NCI-H2196 treated with DMSO at 0.1 percent for 48 hours (cell line): ENCODE measurements around the gene FAM163B.

Experiments
- DNase-seq: peaks from one replicate; lab custom pipeline; 2025; ENCODE audit not compliant: unreplicated experiment; lab: John Stamatoyannopoulos, UW

FAM163B gene

DNA sequence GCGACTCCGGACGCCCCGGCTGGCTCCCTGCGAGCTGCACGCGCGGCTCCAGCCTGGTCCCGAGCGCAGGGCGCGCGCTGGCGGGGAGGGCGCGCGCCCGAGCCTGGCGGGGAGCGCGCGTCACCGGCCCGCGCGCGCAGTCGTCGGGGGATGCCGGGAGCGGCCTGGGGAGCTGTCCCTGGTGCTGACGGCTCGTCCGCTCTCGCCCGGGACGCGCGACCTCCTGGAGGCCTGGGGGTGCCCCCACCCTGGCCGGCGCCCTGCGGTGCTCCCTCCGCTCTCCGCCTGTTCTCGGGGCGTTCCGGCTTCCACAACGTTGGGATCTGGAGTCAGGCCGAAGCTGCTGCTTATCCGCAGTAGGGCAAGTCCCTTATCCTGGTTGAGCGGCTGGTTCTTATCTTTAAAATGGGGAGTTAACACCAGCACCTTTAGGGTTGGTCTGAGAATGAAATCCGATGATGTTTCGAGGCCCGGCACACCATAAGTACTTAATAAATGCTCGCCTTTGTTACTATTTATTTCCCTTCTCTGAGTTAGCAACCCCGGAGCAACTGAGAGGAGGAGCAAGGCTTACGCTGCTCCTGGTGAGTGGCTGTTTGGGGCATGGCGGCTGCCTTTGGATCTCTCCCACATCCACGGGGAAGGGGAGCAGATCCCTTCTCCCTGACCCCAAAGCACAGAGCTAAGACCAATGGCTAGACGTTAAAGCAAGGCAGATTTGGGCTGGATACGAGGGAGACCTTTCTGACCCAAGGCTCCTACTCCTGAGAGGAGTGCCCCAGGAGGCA lies at the start of gene FAM163B:
Gene FAM163B (minus strand): TSS at position 79 of the 788 bp plus-strand sequence. CDS start 29,166 bp downstream, outside the sequence.
- peak; percentile 44 for DNase-seq

DNA sequence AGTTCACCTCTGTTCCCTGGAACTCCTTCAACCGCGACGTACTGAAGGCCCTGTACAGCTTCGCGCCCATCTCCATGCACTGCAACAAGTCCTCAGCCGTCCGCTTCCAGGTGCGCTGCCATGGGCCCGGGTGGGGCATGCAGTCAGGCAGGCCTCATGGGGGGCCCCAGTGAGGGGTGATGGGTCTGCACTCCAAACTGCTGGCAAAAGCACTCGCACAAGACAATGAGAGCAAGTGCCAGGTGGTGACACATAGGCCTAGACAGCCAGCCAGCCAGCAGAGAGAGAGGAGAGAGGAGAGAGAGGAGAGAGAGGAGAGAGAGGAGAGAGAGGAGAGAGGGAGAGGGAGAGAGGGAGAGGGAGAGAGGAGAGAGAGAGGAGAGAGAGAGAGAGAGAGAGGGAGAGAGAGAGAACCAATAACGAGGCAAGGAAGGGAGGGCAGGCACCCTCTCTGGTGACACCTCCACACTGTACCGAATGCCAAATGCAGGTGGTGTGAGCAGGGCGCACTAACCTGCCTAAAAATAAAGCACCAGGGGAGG lies 48.0 kb upstream of the FAM163B start:
- DNase-seq: peak; percentile 74

DNA sequence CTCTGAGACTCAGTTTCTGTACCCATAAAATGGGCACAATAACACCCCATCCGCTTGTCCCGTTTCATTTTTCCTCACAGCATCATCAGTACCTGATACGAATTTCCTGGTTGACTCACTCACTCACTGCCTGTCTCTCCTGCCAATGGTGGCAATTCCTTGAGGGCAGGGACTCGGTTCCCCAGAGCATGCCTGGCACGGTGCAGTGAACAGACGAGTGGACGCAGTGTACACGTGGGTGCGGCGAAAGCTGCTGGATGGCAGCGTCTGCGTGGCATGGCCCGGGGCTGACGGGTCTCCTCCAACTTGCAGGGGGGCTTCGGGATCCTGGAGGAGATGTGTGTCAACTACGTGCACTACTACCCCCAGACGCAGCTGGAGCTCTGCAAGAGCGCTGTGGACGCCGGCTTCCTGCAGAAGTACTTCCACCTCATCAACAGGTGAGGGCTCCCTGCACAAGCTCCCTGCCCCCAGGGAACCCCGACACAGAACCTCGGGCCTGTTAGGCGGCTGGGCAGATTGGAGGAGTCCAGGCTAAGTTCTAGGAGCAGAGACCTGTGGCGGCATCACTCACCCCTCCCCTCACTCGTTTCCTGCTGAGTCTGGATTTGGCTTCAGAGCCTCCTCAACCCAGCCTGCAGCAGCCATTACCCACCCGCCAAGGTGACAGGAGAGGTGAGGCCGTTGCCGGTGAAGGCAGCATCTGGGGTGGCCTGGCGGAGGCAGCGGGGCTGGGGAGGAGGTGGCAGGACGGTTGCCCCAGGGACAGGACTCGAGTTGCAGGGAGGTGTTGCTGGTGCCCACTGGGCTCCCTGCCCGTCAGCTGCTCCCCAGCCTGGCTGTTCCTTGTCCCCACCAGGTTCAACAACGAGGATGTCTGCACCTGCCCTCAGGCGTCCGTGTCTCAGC lies 47.3 kb upstream of the FAM163B start:
- DNase-seq: peak; percentile 74

DNA sequence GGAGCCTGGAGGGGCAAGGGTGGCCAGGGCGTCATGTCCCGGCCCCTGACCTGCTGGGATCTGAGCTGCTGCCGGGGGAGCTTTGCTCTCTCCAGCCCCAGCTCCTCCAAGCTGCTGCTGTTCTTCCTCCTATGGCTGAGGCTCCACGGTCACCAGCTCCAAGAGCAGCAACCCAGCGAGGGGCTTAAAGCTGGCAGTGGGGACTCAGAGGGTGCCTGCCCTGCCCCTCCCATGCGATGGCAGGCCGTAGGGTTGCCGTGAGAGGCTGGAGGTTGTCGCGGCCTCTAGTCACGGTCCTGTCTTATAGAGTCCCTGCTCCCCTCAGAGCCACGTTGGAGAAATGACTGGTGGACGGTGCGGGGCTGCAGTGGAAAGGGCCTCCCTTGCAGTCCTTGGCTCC lies 46.5 kb upstream of the FAM163B start:
- no peak for DNase-seq

DNA sequence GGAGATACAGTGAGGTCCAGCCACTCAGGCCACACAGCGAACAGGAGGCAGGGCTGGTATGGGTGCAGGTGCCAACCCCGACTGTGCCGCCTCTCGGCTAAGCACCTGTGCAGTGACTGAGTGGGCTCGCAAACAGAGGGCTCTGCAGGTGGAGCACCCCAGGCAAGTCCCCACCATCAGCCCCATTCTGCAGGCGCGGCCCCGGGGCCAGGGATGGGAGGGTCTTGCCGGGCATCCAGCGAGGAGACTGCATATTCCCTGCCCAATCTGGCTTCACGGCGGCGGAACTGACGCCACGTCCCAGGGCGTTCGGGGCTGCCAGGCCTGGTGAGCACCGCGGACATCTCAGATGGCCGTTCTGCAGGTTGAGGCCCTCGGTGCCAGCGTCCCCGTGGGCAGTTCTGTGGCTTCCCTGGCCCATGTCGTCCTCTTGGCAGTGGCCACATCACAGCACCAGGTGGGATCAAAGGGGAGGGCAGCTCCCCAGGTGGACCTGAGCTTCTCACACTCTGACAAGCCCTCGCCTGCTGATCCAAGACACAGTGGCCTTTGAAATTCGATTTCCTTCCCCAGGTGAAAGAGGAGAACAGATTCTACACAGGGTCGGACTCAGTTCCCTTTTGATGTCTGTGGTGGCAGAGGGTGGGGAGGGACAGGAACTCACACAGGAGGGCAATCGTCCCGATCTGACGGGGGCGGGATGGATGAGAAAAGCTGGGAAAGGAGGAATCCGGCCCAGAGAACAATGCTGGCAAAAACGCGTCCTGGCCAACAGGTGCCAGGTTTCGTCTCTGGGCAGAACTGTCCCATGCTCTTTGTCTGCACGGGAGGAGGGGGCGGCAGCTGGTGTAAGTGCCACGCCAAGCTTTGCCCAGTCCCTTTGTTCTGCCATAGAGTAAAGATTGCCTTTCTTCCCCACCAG lies 45.8 kb upstream of the FAM163B start:
- no peak for DNase-seq

DNA sequence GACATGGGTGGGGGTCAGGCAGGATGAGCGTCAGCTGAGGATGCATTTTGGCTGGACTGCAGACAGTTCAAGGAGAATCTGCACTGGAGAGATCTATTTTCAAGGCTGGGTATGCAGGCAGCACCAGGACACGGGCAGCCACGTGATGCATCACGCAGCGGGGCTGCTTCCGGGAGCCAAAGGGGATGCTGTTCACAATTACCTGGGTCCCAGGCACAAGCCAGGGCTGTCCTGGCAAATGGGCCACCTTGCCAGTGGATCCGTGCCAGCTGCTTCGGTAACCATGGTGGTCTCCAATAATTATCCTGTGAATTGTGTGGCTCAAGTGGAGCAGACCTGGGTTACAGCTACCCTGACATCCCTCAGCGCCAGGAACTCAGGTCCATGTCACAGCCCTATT lies 44.4 kb upstream of the FAM163B start:
- no peak for DNase-seq

DNA sequence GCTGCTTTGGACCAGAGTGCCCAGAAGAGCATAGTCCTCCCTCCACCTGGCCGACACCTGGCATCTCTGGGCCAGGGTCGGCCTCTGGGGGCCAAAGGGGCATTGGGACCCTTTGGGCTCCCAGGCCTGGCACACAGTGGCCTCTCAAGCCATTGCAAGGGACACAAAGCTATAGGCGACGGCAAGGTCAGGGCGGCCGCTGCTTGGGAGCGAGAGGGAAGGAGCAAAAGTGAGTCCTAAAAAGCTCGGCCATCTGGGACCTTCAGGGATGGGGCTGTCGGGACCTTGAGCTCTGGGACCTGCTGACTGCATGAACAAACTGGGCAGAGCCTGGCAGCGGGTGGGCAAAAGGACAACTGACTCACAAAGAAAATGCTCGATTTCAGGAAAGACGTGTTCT lies 40.8 kb upstream of the FAM163B start:
- no peak for DNase-seq

DNA sequence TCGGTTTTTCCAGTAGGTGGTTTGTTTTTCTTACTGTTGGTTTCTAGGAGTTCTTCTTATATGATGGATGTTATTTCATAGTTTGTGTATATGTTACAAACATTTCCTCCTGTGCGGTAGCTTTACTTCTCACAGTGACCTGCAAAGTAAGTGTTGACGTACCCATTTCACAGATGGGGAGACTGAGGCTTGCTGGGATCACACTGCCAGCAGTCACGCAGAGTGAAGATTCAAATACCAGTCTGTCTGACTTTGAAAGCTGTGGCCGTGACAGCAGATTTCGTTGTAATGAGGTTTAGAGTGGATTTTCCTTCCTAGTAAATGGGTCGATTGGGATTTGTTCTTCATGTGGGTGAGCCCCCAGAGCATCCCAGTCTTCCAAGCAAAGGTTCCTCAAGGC lies 40.0 kb upstream of the FAM163B start:
- DNase-seq: no peak

DNA sequence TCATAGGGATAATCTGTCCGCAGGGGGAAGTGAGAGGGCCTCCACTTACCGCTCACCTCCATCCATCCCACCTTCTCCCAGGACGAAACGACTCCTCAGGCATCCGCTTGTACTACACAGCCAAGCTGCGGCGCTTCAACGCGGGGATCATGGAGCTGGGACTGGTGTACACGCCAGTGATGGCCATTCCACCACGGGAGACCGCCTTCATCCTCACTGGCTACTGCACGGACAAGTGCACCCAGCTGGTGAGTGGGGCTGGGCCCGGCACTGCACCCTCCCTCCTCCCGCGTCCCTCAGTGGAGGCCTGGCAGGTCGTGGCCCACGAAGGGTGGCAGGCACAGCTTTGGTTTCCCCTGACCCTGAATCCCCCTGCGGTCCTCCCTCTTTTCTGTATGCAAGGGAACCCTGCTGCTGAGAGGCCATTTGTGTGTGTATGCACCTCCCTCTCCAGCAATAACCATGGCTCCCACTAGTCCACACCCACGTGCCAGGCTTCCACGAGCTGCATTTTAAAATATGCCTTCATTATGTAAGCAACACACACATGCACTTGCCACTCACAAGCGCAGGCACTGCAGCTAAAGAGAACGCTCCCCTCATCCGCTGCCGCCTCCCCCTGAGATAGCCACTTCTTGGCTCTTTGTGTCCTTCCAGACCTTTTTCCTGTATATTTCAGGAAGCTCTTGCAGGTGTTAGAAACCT lies 38.7 kb upstream of the FAM163B start:
- DNase-seq: no peak

DNA sequence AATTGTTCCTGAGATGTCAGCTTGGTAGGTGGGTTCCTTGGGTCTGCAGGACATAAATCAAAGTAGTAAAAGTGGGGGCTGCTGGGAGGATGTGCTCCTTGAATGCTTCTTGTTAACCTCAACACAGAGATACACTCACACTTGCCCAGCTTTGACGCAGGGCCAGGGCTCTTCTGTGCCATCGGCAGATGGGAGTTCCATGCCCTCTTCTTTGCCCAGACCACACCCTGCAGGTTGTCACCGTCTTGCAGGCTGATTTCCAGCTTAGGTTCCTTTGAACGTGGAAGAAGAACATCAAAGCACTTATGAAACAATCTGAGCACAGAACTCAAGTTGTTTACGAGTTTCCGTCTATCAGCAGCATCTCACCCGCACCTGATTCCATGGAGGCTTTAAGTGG lies 38.0 kb upstream of the FAM163B start:
- DNase-seq: no peak

DNA sequence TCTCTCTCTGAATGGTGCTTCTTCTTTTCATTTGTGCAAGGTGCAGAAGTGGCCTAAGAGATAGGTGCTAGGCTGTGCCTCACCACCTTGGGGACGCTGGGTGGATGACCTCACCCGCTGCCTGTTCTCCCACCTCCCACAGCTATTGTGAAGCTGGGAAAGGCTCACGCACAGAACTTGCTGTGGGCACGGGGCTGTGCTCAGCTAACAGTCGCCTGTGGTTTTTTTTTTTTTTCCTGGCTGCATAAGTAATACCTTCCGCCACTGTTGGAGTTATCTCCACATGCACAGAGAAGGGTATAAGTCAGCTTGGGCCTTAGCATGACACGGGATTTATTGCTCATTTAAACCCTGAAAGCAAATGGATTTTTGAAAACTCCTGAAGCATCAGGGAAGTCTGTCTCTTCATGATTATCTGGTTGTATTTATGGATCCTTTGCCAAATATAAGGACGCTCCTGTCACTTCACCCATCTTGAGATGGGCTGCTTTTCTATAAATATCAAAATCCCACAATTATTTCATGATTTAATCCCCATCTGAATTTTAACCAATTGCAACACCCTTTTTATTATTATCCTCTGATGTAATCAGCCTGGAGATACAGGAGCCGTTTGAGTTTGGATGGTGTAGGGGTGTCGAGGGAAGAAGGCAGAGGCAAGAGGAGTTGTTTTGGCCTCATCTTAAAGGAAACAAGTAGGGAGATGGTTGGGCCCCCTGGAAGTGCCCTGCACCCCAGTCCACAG lies 36.0 kb upstream of the FAM163B start:
- DNase-seq: no peak

DNA sequence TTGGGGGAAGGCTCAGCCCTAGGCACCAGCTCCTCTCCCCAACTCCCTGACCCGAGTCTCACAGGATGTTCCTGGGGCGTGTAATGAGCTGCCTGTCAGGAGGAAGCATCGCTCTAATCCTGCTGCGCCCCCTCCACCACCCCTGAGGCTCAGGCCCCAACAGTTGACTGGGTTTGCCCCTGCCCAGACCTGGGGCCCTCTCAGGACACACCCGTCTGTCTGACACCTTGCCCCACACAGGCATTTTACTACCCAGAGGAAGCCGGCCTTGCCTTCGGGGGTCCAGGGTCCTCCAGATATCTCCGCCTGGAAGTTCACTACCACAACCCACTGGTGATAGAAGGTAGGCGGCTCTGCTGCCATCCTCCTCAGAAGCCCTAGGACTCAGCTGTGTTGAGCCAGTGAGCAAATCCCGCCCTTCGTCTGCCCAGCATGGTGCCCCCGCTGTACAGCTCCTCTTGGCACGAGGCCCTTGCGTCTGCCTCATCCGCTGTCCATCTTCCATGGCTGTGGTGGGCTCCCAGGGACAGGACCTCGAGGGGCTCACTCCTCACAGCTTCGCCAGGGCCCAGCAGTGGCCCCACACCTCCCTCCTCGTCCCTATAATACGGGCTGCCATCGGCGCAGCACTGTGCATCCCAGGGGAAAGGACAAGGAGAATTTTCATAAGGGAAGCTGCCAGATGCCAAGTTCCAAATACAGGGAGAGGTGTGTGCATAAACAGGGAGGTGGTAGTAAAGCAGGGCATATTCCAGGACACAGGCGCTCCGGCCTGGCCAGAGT lies 35.0 kb upstream of the FAM163B start:
- DNase-seq: no peak

DNA sequence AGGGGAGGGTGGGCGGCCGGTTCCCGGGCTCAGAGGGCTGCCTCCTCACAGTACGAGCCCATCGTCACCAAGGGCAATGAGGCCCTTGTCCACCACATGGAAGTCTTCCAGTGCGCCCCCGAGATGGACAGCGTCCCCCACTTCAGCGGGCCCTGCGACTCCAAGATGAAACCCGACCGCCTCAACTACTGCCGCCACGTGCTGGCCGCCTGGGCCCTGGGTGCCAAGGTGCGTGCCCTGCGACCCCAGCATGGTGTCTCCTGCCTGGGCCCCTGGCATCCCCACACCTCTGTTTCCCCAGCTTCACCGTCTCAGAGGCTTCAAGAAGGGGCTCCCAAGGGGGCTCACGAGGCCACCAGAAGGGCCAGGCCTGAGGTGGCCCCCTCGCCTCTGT lies 34.2 kb upstream of the FAM163B start:
- DNase-seq: no peak

DNA sequence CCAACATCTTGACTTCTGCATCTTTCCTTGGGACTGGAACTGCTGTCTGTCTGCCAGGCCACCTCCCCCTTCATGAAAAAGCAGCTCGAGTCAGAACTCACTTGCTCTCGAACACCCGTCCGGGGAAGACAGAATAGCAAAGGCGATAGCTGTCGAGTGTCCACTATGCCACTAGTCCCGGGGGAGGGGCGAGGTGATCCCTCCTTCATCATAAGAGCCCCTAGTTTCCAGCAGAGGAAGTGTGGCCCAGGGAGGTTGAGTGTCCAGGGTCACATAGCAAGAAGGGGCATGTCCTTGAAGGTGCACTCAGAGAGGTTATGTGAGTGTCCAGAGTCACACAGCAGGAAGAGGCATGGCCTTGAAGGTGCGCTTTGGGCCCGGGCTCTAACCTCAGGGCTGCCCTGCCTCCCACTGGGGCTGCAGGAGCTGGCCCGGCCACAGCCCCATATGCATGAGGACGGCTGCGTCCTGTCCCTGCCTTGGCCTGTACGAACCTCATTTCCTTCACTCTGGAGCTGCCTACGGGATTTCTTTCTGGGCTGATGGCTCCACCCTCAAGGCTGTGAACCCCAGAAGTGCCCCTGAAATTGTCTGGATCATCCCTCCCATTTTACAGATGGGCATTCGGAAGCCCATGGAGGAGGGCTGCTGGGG lies 33.6 kb upstream of the FAM163B start:
- no peak for DNase-seq

DNA sequence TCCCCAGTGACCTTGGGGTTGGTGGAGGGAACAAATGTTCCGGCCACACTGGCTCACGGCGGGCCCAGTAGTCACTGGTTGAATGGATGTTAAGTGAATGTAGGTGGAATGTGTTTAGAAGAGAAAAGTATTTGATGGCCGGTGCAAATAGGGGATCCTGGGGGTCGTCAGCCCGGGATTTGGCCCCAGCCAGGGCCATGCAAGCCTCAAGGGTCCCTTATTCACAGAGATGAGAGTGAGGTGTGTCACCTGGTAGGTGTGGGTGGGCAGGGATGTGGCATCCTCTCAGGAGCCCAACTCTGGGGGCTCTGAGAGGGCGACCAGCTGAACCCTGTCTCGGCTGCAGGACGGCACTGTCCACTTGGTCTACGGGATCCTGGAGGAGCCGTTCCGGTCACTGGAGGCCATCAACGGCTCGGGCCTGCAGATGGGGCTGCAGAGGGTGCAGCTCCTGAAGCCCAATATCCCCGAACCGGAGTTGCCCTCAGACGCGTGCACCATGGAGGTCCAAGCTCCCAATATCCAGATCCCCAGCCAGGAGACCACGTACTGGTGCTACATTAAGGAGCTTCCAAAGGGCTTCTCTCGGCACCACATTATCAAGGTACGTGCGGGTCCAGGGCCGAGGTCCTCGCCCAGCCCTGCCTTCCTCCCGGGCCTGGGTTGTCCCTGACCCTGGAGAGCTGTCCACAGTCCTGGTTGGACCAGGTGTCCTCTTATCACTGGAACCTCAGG lies 32.8 kb upstream of the FAM163B start:
- DNase-seq: no peak

DNA sequence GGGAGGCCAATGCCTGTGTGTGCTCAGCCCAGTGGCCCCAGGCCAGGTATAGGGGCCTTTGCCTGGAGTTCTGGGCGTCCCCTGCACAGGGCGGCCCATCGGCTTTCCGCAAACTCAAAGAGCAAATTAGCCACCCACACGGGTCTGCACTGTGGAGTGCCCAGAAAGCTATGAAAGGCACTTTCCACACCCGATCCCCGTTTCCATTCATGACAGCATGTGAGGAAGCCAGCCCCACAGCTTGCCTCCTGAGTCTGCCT lies 32.1 kb upstream of the FAM163B start:
- DNase-seq: no peak

DNA sequence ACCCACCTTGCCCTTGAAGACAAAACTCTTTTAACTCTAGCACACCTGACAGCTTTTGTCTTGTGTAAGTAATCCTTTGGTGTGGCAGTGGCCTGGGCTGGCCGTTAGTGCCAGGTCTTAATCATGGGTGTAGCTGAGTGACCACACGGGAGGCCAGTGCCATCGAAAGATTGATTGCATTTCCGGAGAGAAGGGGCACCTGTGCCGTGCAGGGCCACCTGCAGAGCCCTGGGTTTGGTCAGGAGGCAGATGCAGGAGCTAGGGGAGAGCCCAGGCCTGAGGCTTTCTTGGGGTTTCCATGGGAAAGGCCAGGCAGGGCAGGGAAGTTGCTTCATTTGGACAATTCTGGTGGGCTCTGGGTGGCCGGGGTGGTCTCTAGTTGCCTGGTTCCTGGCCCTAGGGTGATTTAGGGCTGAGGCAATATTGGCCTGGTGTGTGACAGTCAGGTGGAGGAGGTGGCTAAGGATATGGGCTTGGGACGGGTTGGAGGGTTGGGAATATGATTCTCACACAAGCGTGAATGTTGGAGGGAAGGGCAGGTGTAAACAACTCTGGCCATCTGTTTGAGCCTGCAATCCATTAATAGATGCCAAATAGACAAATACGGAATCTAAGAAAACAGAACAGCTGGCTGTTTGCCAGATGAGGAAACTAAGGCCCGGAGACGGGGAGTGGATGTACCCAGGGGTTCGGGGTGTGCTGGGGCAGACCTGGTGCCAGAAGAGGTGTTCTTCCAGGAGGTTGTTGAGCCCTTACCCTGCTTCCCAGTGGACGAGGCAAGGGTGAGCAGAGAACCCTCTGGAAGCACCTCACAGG lies 31.6 kb upstream of the FAM163B start:
- no peak for DNase-seq
